Panc1 (cell line): ENCODE data around the gene GABRG3. TPM values are rescaled to one million over a fixed set of nuclear protein-coding genes. Genes with fewer than 3 reads are reported as not detected.

Experiments used
- ATAC-seq: fragments of 200-7000 bp; cut with Tn5 transposase; 2 replicates; pipeline ENCODE4 v1.9.1; 2020; ENCODE audit warnings: mild to moderate bottlenecking, moderate library complexity
- BruUV-seq: library from RNA; stranded (reverse); fragments of 400-500 nt; replicated peaks from 2 replicates; lab custom pipeline; 2021; lab: Mats Ljungman, UMichigan
- CTCF ChIA-PET: fragments of 300-600 bp; sonication (Branson Sonifier 250); formaldehyde crosslinking; loops from one replicate; lab custom pipeline; 2022; ENCODE audit warnings: antibody characterized with exemption; lab: Charles Lee
- POLR2A ChIA-PET: fragments of 300-600 bp; sonication (Branson Sonifier 250); formaldehyde crosslinking; loops from one replicate; lab custom pipeline; 2022; ENCODE audit warnings: antibody characterized with exemption; lab: Charles Lee
- DNase-seq: peaks from one replicate; pipeline ENCODE4 v3.0.0-alpha.2; 2010; ENCODE audit warnings: low read depth, low spot score
- H3K27ac ChIP-seq: 2 replicates; pipeline ENCODE4 v1.5.1; 2011; ENCODE audit warnings: mild to moderate bottlenecking, low read length, inconsistent platforms
- H3K27me3 ChIP-seq: fragments of 200-500 bp; sonication (Bioruptor generic); 2 replicates; pipeline ENCODE4 v1.6.0; 2014; ENCODE audit warnings: low read length, inconsistent platforms; ENCODE audit not compliant: control insufficient read depth, insufficient read depth
- H3K36me3 ChIP-seq: fragments of 200-500 bp; sonication (Bioruptor generic); 2 replicates; pipeline ENCODE4 v1.5.1; 2014; ENCODE audit warnings: inconsistent platforms, mild to moderate bottlenecking, low read length, moderate library complexity; ENCODE audit not compliant: control insufficient read depth, insufficient read depth
- H3K4me1 ChIP-seq: 2 replicates; pipeline ENCODE4 v1.5.1; 2011; ENCODE audit warnings: inconsistent platforms, mild to moderate bottlenecking, low read length, moderate library complexity; ENCODE audit not compliant: control insufficient read depth, insufficient read depth
- H3K4me3 ChIP-seq, 2 experiments: 2 replicates each; pipeline ENCODE4 v1.5.1; 2011 to 2012; ENCODE audit warnings: low read depth in 2 of 2, low read length in 2 of 2, mild to moderate bottlenecking in 2 of 2, inconsistent platforms in 1 of 2, moderate library complexity in 1 of 2
- H3K9me3 ChIP-seq: fragments of 200-500 bp; sonication (Bioruptor generic); 2 replicates; pipeline ENCODE4 v1.5.1; 2014; ENCODE audit warnings: low read depth, mild to moderate bottlenecking, inconsistent platforms, low read length, moderate library complexity; ENCODE audit not compliant: control insufficient read depth, insufficient read depth
- POLR2AphosphoS5 ChIP-seq: IDR thresholded peaks from 2 replicates; pipeline ENCODE4 v1.6.1; 2012; ENCODE audit warnings: mild to moderate bottlenecking, low read depth, low read length, moderate library complexity
- SIN3A ChIP-seq: IDR thresholded peaks from 2 replicates; pipeline ENCODE4 v1.6.1; 2012; ENCODE audit warnings: low read depth, mild to moderate bottlenecking, low read length, moderate library complexity, borderline replicate concordance; ENCODE audit not compliant: insufficient read depth
- TCF7L2 ChIP-seq: IDR thresholded peaks from 2 replicates; pipeline ENCODE4 v1.6.1; 2011; ENCODE audit warnings: mild to moderate bottlenecking, low read depth, low read length, inconsistent platforms
- in situ Hi-C: cut with HindIII; loops from 2 replicates; pipeline ENCODE4 v1.10.0; 2016; ENCODE audit warnings: low sequenced_read_pairs, low pct_unique_long_range_greater_than_20kb
- intact Hi-C: fragments of 100-400 bp; cut with micrococcal nuclease; formaldehyde crosslinking; loops from one replicate; pipeline ENCODE4 v1.10.0; 2022; ENCODE audit not compliant: unreplicated experiment
- total RNA-seq: library from RNA; stranded (reverse); gene quantifications from one replicate; pipeline ENCODE4 v1.2.1, GENCODE V29; 2021; ENCODE audit not compliant: unreplicated experiment
- TF ChIP-seq, protein P1 (sequence below), 2 experiments: IDR thresholded peaks; 2 replicates each; pipeline ENCODE4 v1.6.1; 2011 to 2012; ENCODE audit warnings: low read depth in 2 of 2, control low read depth in 1 of 2, low read length in 1 of 2, mild to moderate bottlenecking in 1 of 2, moderate library complexity in 1 of 2; ENCODE audit not compliant: insufficient read depth in 1 of 2
- TF ChIP-seq, protein P2 (sequence below): fragments of 450-650 bp; IDR thresholded peaks from 2 replicates; pipeline ENCODE4 v1.5.1; 2017; ENCODE audit warnings: mild to moderate bottlenecking

GABRG3 gene
- total RNA-seq, 1 experiment from 2014 or later: not detected

GRCh38 chr15:27074179-27074578 is 103.2 kb downstream of the GABRG3 start:
- no peak for DNase-seq
- Histone ChIP-seq H3K27me3 (no peaks in the 10 kb centered on the region), H3K4me3 (no peak overlapping the region), H3K9me3 (no peaks in the 10 kb centered on the region), H3K36me3 (no peaks in the 10 kb centered on the region), H3K4me1 (no peaks in the 10 kb centered on the region), H3K27ac (no peak overlapping the region)
- TF ChIP-seq SIN3A (no peak), POLR2AphosphoS5 (no peak), TCF7L2 (no peak)
- TF ChIP-seq, protein P1, sequence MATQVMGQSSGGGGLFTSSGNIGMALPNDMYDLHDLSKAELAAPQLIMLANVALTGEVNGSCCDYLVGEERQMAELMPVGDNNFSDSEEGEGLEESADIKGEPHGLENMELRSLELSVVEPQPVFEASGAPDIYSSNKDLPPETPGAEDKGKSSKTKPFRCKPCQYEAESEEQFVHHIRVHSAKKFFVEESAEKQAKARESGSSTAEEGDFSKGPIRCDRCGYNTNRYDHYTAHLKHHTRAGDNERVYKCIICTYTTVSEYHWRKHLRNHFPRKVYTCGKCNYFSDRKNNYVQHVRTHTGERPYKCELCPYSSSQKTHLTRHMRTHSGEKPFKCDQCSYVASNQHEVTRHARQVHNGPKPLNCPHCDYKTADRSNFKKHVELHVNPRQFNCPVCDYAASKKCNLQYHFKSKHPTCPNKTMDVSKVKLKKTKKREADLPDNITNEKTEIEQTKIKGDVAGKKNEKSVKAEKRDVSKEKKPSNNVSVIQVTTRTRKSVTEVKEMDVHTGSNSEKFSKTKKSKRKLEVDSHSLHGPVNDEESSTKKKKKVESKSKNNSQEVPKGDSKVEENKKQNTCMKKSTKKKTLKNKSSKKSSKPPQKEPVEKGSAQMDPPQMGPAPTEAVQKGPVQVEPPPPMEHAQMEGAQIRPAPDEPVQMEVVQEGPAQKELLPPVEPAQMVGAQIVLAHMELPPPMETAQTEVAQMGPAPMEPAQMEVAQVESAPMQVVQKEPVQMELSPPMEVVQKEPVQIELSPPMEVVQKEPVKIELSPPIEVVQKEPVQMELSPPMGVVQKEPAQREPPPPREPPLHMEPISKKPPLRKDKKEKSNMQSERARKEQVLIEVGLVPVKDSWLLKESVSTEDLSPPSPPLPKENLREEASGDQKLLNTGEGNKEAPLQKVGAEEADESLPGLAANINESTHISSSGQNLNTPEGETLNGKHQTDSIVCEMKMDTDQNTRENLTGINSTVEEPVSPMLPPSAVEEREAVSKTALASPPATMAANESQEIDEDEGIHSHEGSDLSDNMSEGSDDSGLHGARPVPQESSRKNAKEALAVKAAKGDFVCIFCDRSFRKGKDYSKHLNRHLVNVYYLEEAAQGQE (IDR thresholded peaks at IDR 0.05; ENCODE audit: insufficient read depth in 1 of 2, low read depth in 2 of 2, low read length in 1 of 2): no peak
- TF ChIP-seq, protein P2, sequence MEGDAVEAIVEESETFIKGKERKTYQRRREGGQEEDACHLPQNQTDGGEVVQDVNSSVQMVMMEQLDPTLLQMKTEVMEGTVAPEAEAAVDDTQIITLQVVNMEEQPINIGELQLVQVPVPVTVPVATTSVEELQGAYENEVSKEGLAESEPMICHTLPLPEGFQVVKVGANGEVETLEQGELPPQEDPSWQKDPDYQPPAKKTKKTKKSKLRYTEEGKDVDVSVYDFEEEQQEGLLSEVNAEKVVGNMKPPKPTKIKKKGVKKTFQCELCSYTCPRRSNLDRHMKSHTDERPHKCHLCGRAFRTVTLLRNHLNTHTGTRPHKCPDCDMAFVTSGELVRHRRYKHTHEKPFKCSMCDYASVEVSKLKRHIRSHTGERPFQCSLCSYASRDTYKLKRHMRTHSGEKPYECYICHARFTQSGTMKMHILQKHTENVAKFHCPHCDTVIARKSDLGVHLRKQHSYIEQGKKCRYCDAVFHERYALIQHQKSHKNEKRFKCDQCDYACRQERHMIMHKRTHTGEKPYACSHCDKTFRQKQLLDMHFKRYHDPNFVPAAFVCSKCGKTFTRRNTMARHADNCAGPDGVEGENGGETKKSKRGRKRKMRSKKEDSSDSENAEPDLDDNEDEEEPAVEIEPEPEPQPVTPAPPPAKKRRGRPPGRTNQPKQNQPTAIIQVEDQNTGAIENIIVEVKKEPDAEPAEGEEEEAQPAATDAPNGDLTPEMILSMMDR: no peak
- CTCF ChIA-PET: no interaction called here
- POLR2A ChIA-PET: no interaction called here
- BruUV-seq: no TSS peak
- no peak for ATAC-seq
- in situ Hi-C loops: no loop called here
- intact Hi-C loops: no loop called here

DNA sequence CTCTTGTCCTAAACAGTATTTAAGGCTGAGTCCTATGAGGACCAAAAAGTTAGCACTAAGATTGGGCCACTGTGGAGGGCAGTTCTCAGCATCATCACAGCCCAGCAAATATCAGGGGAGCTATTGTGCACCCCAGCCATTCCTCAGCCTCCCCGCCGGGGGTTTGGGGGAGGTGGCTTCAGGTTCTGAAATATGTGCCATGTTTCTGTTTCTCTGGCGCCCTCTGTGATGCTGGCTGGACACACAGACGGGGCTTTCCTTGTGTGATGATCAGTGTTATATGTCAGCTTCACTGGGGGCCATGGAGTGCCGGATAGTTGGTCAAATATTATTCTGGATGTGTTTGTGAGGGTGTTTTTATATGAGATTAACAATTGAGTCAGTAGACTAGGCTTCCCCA is 106.8 kb downstream of the GABRG3 start:
- H3K9me3 ChIP-seq: no peaks in the 10 kb centered on the region
- H3K36me3 ChIP-seq: no peaks in the 10 kb centered on the region
- ChIA-PET POLR2A (no interaction called here), CTCF (no interaction called here)
- no peak overlapping the region for H3K4me3 ChIP-seq
- H3K27ac ChIP-seq: no peak overlapping the region
- no peak for ATAC-seq
- no TSS peak for BruUV-seq
- no peak for DNase-seq
- no peaks in the 10 kb centered on the region for H3K4me1 ChIP-seq
- TF ChIP-seq POLR2AphosphoS5: no peak
- no peak for TF ChIP-seq TCF7L2
- TF ChIP-seq, protein P1 (IDR thresholded peaks at IDR 0.05; ENCODE audit: insufficient read depth in 1 of 2, low read depth in 2 of 2, low read length in 1 of 2): no peak
- TF ChIP-seq SIN3A: no peak
- TF ChIP-seq, protein P2: no peak
- H3K27me3 ChIP-seq: no peaks in the 10 kb centered on the region
- in situ Hi-C loops: no loop called here
- intact Hi-C loops: no loop called here
